Panc1 (cell line): ENCODE measurements around the gene SWI5. TPM values are rescaled to one million over a fixed set of nuclear protein-coding genes. Genes with fewer than 3 reads are reported as not detected.

ENCODE experiments used
- ATAC-seq: fragments of 200-7000 bp; cut with Tn5 transposase; 2 replicates; pipeline ENCODE4 v1.9.1; 2020; ENCODE audit warnings: mild to moderate bottlenecking, moderate library complexity
- BruUV-seq: library from RNA; stranded (reverse); fragments of 400-500 nt; replicated peaks from 2 replicates; lab custom pipeline; 2021; lab: Mats Ljungman, UMichigan
- CTCF ChIA-PET: fragments of 300-600 bp; sonication (Branson Sonifier 250); formaldehyde crosslinking; loops from one replicate; lab custom pipeline; 2022; ENCODE audit warnings: antibody characterized with exemption; lab: Charles Lee
- POLR2A ChIA-PET: fragments of 300-600 bp; sonication (Branson Sonifier 250); formaldehyde crosslinking; loops from one replicate; lab custom pipeline; 2022; ENCODE audit warnings: antibody characterized with exemption; lab: Charles Lee
- DNase-seq: peaks from one replicate; pipeline ENCODE4 v3.0.0-alpha.2; 2010; ENCODE audit warnings: low read depth, low spot score
- H3K27ac ChIP-seq: 2 replicates; pipeline ENCODE4 v1.5.1; 2011; ENCODE audit warnings: mild to moderate bottlenecking, low read length, inconsistent platforms
- H3K27me3 ChIP-seq: fragments of 200-500 bp; sonication (Bioruptor generic); 2 replicates; pipeline ENCODE4 v1.6.0; 2014; ENCODE audit warnings: low read length, inconsistent platforms; ENCODE audit not compliant: control insufficient read depth, insufficient read depth
- H3K36me3 ChIP-seq: fragments of 200-500 bp; sonication (Bioruptor generic); 2 replicates; pipeline ENCODE4 v1.5.1; 2014; ENCODE audit warnings: inconsistent platforms, mild to moderate bottlenecking, low read length, moderate library complexity; ENCODE audit not compliant: control insufficient read depth, insufficient read depth
- H3K4me1 ChIP-seq: 2 replicates; pipeline ENCODE4 v1.5.1; 2011; ENCODE audit warnings: inconsistent platforms, mild to moderate bottlenecking, low read length, moderate library complexity; ENCODE audit not compliant: control insufficient read depth, insufficient read depth
- H3K4me3 ChIP-seq, 2 experiments: 2 replicates each; pipeline ENCODE4 v1.5.1; 2011 to 2012; ENCODE audit warnings: low read depth in 2 of 2, low read length in 2 of 2, mild to moderate bottlenecking in 2 of 2, inconsistent platforms in 1 of 2, moderate library complexity in 1 of 2
- H3K9me3 ChIP-seq: fragments of 200-500 bp; sonication (Bioruptor generic); 2 replicates; pipeline ENCODE4 v1.5.1; 2014; ENCODE audit warnings: low read depth, mild to moderate bottlenecking, inconsistent platforms, low read length, moderate library complexity; ENCODE audit not compliant: control insufficient read depth, insufficient read depth
- CTCF ChIP-seq: fragments of 450-650 bp; IDR thresholded peaks from 2 replicates; pipeline ENCODE4 v1.5.1; 2017; ENCODE audit warnings: mild to moderate bottlenecking
- POLR2AphosphoS5 ChIP-seq: IDR thresholded peaks from 2 replicates; pipeline ENCODE4 v1.6.1; 2012; ENCODE audit warnings: mild to moderate bottlenecking, low read depth, low read length, moderate library complexity
- REST ChIP-seq, 2 experiments: IDR thresholded peaks; 2 replicates each; pipeline ENCODE4 v1.6.1; 2011 to 2012; ENCODE audit warnings: low read depth in 2 of 2, control low read depth in 1 of 2, low read length in 1 of 2, mild to moderate bottlenecking in 1 of 2, moderate library complexity in 1 of 2; ENCODE audit not compliant: insufficient read depth in 1 of 2
- SIN3A ChIP-seq: IDR thresholded peaks from 2 replicates; pipeline ENCODE4 v1.6.1; 2012; ENCODE audit warnings: low read depth, mild to moderate bottlenecking, low read length, moderate library complexity, borderline replicate concordance; ENCODE audit not compliant: insufficient read depth
- TCF7L2 ChIP-seq: IDR thresholded peaks from 2 replicates; pipeline ENCODE4 v1.6.1; 2011; ENCODE audit warnings: mild to moderate bottlenecking, low read depth, low read length, inconsistent platforms
- in situ Hi-C: cut with HindIII; loops from 2 replicates; pipeline ENCODE4 v1.10.0; 2016; ENCODE audit warnings: low sequenced_read_pairs, low pct_unique_long_range_greater_than_20kb
- intact Hi-C: fragments of 100-400 bp; cut with micrococcal nuclease; formaldehyde crosslinking; loops from one replicate; pipeline ENCODE4 v1.10.0; 2022; ENCODE audit not compliant: unreplicated experiment
- total RNA-seq: library from RNA; stranded (reverse); gene quantifications from one replicate; pipeline ENCODE4 v1.2.1, GENCODE V29; 2021; ENCODE audit not compliant: unreplicated experiment

The SWI5 gene
- total RNA-seq, 1 experiment from 2014 or later: 28.3 TPM

GRCh38 chr9:128254855-128255759 lies 21.0 kb upstream of the SWI5 start:
- Histone ChIP-seq H3K4me3 (no peak overlapping the region), H3K36me3 (no peaks in the 10 kb centered on the region; the same call in 1 of the 2 replicates), H3K9me3 (no peaks in the 10 kb centered on the region), H3K4me1 (no peaks in the 10 kb centered on the region), H3K27me3 (no peaks in the 10 kb centered on the region), H3K27ac (no peak overlapping the region)
- DNase-seq (peak; percentile 22), ATAC-seq (peak; percentile 69)
- TF ChIP-seq CTCF (peak; percentile 90), POLR2AphosphoS5 (no peak)
- ChIA-PET POLR2A (no interaction called here), CTCF (no interaction called here)
- in situ Hi-C loops: no loop called here
- intact Hi-C loops: no loop called here
- no TSS peak for BruUV-seq

GRCh38 chr9:128257086-128257825 lies 18.8 kb upstream of the SWI5 start:
- DNase-seq: no peak
- H3K27me3 ChIP-seq: no peaks in the 10 kb centered on the region
- BruUV-seq: no TSS peak
- no peaks in the 10 kb centered on the region for H3K36me3 ChIP-seq
- ATAC-seq: no peak
- H3K4me3 ChIP-seq: no peak overlapping the region
- intact Hi-C loops (no loop called here), in situ Hi-C loops (no loop called here)
- no peaks in the 10 kb centered on the region for H3K4me1 ChIP-seq
- ChIA-PET POLR2A (no interaction called here), CTCF (no interaction called here)
- H3K9me3 ChIP-seq: no peaks in the 10 kb centered on the region
- TF ChIP-seq TCF7L2 (no peak), SIN3A (no peak), CTCF (no peak), REST (IDR thresholded peaks at IDR 0.05; ENCODE audit: insufficient read depth in 1 of 2, low read depth in 2 of 2, low read length in 1 of 2) (no peak), POLR2AphosphoS5 (no peak)
- no peak overlapping the region for H3K27ac ChIP-seq
